HG02938 (cell line): ENCODE data around the gene KIAA0513.

Source experiments
- ATAC-seq: cut with Tn5 transposase; IDR thresholded peaks from one replicate; pipeline ENCODE4 v1.9.1; 2021; ENCODE audit warnings: mild to moderate bottlenecking, moderate library complexity; ENCODE audit not compliant: unreplicated experiment

KIAA0513 gene, protein sequence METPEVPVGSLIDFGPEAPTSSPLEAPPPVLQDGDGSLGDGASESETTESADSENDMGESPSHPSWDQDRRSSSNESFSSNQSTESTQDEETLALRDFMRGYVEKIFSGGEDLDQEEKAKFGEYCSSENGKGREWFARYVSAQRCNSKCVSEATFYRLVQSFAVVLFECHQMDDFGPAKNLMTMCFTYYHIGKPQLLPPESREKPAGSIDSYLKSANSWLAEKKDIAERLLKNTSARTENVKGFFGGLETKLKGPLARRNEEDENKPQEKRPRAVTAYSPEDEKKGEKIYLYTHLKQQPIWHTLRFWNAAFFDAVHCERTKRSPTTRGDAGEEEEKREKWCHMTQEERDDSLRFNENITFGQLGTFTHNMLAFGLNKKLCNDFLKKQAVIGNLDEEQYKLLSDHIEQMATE

DNA sequence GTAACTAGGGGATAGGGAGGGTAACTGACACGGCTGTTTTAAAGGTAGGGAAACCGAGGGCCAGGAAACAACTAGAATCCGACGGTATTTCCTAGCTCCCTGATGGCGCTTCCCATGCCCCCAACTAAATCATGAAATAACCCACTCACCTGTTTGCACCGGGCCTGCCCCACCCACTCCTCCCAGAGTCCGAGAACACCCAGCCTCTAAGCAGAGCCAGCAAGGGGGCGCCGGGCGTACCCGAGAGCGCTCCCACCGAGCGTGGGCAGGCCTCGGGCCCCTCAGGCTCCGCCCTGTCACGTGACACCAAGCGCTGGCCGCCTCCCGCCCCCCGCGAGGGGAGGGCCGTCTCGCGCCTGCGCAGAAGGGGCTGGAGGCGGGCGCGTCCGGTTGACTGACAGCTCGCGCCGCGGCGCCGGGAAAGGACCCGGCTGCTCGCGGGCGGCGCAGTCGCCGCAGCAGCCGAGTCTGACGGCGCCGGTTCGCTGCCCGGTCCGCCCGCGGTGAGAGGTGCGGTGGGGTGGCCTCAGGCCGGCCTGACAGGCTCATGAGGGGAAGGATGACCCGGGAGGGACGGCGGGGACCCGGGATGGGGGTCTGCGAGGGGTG, at the start of gene KIAA0513:
Gene KIAA0513, plus strand, starts transcription at position 447 of the 609 bp plus-strand sequence. CDS start 39,277 bp downstream, outside the sequence.
- ATAC-seq = peak; percentile 60

DNA sequence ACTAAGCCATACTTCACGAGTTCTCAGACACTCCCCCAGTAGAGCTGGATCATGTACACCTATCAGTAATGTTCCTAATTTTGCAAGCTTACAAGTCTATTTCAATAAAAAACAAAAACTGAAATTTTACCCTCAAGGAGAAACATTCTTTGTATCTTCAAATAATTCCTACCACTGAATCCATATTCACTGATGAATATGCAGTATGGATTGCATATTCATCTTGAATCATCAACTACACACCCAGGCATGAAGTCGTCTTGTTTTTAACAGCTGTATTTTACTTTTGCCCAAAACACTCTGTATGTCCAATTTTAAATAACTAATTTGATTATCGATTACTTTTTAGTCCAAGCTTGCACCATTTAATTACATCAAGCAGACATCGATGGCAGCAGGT, 48.1 kb upstream of the KIAA0513 start:
- ATAC-seq = no peak

DNA sequence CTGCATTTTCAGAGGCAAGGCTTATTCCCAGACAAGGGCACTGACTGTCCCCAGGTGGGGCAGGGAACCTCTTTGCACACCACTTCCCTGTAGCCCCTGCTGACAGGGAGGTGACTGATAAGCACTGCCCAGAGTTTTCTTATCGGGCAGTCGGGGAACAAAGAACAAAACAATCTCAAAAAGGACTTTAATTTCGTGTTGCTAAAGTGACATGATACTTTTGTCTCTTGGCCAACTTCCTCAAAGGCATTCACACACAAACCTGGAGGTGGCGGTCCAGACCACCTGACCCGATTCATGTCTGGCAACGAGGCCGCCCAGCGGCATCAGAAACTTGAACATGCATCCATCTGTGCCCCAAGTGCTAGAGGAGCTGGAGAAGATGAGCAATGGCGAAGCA, 45.2 kb upstream of the KIAA0513 start:
- ATAC-seq = no peak

DNA sequence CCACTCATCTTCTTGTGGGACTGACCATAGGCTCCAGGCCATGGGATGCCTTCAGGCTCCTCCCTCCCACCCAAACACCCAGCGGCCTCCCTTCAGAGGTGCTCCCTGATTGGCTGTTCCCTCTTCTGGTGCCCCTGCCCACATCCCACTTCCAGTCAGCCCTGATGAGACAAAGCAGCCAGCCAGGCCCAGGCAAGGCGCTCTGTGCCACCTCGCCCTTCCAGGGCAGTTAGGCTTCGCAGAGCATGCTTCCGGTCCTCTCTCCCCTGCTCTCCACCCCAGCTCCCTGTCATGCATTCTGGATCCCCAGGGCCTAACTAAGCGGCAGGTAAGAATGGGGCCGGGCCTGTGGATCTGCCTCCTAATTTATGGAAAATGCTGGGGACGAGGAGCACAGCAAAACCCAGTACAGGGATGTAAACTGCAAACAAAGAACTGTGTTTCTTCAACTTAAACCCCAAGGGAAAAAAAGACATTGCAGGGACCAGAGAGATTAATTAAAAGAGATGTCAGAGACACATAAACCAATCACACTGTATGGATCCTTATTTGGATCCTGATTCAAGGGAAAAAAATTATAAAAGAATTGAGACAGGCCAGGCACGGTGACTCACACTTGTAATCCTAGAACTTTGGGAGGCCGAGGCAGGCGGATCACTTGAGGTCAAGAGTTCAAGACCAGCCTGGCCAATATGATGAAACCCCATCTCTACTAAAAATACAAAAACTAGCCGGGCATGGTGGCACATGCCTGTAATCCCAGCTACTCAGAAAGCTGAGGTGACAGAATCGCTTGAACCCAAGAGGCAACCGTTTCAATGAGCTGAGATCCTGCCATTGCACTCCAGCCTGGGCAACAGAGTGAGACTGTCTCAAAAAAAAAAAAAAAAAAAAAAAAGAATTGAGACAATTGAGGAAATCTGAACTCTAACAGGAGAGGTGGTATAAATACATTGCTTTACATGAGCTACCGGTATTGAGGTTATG, 42.2 kb upstream of the KIAA0513 start:
- ATAC-seq = no peak

DNA sequence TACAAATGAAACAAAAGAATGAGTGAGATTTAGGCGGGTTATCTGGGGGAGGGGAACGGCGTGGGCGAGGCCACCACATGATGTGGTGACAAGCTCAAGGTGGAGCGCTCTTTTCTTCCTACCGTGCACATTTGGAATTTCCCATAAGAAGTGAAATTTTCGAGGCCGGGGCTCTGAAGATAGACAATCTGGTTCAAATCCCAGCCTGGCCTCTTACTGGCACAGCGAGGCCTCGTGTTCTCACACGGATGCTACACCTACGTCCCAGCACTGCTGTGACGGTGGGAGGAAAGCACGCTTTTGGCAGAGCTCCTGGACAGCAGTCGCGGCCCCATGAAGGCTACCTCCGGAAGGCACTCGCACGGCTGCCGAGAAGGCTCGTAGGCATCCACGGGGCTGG, 41.5 kb upstream of the KIAA0513 start:
- no peak for ATAC-seq

DNA sequence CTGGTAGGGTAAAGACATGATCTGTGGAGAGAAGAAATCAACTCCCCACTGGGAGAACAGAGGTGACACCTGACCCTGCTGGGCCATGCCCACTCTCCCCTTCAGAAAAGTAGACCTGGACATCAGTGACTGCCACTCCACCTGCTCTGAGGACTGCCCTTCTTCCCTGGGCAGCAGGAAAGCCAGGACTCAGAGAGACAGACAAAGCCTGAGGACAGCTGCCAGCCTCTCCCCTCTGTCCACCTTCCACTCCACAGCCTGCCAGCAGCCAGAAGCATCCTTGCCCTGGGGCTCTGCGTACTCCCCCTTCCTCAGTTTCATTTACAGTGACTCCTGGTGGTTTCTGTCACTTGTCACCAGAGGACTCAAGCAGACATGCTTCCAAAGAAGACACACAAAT, 40.7 kb upstream of the KIAA0513 start:
- no peak for ATAC-seq

DNA sequence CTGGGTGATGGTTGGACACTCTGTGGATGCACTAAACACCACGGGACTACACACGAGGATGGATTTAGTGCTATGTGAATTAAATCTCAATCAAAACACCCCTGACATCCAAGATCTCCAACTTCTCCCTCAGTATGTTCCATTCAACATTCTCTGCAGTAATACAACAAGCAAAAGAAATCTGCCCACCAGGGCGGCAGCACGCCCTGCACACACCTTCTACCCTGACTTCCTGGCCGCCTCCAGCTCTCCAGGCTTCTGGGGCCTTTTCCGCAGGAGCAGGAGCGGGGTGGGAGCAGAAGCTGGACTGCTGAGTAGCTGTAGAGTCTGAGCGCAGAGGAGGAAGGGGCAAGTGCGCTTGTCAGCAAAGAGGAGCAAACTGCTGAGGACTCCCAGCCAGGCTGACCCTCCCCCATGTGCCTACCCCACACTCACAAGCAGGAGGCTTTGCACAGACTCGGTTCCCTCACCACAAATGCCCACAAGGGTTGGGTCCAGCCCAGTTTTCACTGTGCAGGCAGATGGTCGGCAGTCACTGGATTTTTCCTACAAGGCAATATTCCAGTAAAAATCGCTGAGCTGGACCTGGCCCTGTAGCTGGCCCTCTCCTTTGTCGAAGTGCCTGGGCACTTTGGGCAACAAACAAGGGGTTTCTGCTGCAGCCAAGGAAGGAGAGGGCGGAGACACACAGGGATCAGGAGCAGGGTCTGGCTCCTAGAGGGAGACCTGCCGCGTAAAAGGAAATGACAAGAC, 39.1 kb upstream of the KIAA0513 start:
- no peak for ATAC-seq

DNA sequence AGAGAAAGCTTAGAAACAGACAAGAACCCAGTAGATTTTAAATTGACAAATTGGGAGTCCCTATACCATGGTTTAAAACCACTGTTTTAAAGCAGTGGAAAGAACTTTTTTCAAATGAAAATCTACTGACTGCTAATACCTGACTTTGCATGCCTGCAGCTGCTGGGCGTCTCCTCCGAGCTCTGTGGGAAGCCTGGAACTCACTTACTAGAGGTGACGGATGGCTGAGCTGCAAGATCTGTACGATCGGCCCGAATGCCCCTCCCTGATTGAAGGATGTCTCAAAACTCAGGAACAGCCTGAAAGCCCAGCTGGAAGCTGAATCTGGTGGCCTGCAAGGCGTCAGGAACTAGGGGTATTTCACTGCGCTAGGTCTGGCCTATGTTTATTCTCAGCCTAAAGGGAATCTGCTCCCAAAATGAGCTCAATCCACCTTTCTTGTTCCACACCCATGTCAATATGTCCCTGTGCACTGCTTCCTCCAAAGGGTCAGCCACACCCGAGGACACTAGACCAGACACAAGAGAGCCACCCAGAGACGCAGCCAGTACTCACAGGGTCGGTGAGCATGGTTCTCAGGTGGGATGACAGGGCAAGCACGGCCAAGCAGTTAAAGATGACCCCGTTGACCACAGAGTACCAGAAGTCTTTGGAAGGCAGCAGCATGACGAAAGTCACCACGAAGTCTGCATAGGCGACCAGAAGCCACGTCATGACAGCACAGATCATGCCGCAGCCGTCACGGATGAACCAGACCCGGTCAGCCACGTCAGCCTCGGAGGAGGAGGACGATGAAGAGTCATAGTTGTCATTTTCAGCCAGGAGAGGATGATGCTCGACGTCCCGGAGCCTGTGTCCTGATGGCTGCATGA, 37.6 kb upstream of the KIAA0513 start:
- ATAC-seq = no peak

DNA sequence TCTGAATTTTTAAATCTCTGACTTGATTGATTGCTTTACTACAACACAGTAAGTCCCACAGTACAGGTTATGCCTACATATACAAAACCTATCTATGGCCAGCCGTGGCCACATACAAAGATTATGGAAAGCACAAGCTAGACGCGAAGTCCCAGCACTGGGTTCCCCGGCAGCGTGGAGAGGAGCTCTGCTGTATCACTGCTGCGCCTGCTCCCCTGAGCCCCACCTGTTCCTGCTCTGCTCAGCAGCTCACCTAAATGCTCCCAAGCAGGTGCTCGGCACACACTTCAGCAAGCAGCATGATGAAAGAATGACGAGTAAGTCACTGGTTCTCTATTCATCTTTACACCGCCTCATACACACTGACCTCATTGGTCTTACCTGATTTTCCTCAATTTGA, 36.8 kb upstream of the KIAA0513 start:
- no peak for ATAC-seq

DNA sequence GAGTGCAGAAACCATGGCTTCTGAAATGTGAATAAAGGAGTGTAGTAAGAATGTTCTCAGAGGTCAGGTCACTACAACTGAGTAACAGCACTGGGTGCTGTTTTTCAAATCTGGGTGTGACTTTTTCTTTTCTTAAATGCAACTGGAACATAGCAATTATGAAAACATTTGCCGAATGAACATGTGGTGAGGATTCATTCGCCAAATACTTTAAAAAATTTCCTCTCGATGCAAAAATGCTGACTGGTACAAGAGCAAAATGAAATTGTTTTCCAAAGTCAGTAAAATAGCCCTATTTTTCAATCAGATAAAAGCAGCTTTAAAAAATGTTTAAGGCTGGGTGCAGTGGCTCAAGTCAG, 34.9 kb upstream of the KIAA0513 start:
- ATAC-seq = no peak

DNA sequence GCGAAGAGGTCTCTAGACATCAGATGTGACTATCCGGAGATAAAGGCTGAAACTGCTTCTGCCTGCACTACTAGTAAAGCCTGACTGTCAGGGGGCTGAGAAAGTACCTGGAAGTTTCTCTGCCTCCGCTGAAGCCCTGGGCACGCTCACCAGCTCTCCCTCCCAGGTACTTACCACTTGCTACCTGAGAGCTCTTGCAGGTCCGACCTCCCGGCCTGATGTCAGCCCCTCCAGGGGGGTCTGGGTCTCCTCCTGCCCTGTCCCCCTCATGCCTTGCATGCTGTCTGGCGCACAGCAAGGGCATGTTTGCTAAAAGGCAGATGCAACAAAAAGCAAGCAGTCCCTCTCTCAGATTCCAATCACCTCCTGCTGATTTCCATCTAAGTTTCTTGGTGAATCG, 33.7 kb upstream of the KIAA0513 start:
- ATAC-seq = no peak

DNA sequence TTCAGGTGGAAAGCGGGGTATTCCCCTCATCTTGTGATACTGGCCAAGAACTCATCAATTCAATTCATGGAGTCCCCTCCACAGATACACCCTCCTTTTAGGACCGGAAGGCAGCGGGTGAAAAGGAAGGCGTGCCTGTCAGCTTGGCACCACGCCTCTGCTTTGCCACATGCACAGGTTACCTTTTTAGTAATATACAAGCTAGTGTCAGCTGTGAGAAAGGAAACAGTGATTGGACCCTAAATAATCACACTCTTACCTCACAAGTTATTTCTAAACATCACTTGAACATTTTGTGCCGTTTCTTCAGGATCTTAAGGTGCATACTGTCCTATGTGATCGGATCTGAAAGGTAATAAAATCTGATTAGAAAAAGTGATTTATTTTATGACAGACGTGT, 31.9 kb upstream of the KIAA0513 start:
- ATAC-seq = no peak

DNA sequence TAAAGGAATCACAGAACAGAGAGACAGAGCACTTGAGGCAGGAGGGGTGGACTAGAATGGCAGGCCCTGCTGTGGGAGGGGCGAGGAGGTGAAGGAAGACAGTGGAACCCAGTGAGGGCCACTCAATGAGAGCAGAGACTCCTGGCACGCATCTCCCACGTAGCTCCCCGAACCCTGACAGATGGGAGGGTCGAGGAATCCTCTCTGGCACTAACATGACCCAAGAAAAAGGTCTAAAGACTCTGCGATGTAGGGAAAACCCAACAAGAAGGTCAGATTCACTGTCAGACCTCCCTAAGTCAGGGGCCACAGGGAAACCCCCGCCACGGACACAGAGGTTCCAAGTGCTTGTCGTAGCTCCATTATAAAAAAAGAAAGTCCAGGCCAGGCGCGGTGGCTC, 31.2 kb upstream of the KIAA0513 start:
- no peak for ATAC-seq

DNA sequence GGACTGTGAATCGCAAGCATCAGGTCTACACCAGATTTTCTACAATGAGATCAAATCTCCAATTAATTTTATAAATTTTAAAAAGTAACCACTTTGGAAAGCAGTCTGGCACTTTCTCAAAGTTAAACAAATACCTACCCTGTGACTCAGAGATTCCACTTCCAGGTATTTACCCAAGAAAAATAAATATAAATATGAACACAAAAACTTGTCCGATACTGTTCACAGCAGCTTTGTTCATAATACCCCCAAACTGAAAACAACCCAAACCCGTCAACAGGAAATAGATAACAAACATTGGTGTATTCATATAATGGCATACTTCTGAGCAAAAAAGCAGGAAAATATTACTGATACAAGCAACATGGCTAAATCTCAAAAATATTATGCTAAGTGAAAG, 28.4 kb upstream of the KIAA0513 start:
- ATAC-seq = no peak

DNA sequence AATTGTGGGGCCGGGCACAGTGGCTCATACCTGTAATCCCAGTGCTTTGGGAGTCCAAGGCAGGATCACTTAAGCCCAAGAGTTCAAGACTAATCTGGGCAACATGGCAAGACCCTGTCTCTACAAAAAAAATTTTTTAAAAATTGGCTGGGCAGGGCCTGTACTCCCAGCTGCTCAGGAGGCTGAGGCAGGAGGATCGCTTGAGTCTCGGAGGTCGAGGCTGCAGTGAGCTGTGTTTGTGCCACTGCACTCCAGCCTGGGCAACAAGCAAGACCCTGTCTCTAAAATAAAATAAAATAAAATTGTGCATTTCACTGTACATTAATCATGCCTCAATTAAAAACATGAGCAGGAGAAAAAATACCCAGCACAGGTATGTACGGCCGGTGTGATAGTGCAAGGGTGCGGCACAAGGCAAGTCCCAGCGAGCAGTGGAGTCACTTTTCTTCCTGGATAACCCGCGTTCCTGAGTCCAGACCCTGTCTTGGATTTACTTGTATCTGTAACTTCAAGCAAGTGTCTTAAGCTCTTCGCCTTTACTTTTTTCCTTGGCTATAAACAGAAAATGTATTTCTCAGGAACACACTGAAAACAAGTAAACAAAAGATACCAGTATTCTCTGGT, 27.6 kb upstream of the KIAA0513 start:
- no peak for ATAC-seq

DNA sequence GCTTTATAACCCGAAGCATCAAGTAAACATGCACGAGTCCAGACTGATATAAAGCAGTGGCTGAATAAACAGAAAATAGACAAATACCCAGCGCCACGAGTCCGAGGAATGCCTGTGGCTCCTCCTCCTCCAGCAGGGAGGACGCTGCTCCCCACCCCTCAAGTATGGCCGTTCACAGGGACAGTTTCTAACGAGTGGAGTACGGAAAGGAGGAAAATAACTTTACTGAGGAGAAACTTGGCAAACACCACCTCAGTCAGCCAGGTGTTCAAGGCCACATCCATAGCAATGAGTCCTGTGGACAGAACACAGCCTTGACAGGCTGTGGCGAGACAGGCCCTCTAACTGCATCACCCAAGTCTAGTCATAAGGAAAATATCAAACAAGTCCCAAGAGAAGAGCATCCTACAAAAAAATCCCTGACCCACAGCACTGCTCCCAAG, 25.5 kb upstream of the KIAA0513 start:
- no peak for ATAC-seq

DNA sequence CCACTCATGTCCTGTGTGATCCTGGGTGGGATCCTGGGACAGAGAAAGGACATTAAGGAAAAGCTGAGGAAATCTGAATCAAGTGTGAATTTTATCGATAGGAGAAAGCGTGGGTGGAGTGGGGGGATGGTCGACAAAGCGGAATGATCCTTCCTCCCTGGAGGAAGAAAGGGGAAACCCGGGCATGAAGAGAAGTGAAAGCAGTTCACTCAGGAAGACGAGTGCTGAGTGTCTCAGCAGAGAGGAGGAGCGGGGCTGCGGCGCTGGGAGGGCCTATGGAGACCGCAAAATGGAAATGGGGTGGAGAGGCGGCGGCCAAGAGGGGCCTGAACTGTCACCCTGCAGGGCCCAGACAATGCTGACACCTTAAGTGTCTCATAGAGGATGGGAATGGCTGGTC, 25.0 kb upstream of the KIAA0513 start:
- ATAC-seq = no peak

DNA sequence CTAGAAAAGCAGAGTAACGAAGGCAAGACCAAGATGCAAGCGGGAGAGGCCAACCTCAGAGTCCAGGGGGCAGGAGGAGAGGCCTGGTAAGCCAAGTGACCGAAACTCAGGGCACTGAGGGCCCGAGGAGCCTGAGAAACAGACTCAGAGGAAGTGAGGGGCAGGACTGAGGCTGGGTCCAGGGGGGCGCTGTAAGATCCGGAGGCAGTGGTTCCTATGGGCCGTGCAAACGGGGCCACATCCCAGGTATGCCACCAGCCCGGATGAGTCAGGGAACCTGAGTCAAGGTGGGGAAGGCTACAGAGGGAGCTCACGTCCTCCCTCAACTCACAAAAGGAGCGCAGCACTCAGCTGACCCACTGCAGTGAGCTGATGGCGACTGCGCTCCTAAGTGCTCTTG, 24.5 kb upstream of the KIAA0513 start:
- no peak for ATAC-seq
